Kasumi-1 (cell line): ENCODE measurements around the gene COBL.

Experiments used
- DNase-seq, 2 experiments: peaks; one replicate each; lab custom pipeline; 2025; lab: John Stamatoyannopoulos, UW

The COBL gene

GRCh38 chr7:51118628-51119027 lies 198.0 kb downstream of the COBL start:
- no peak for DNase-seq

GRCh38 chr7:51114501-51114900 lies 202.1 kb downstream of the COBL start:
- no peak for DNase-seq

GRCh38 chr7:51113962-51114361 lies 202.6 kb downstream of the COBL start:
- DNase-seq = no peak

DNA sequence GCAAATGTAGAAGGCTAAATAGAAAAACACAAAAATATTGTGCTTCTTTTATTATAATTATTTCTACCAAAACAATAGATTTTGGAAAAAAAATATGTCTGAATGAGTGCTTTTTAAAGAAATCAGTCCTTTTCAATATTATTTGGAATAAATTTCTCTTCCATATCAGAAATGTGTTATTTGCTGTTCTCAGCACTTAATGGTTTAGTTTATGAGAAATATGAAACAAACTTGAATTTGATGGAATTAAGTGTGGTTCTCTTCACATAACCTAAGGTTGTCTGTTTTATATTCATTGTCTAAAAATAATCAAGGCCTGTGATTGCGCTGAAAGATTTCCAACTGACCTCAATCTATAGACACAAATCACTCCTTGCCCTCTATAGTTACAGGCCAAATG lies 203.0 kb downstream of the COBL start:
- DNase-seq = no peak

- no peak for DNase-seq
These were observed 205.2 kb downstream of the COBL start for GRCh38 chr7:51111241-51111940.

DNA sequence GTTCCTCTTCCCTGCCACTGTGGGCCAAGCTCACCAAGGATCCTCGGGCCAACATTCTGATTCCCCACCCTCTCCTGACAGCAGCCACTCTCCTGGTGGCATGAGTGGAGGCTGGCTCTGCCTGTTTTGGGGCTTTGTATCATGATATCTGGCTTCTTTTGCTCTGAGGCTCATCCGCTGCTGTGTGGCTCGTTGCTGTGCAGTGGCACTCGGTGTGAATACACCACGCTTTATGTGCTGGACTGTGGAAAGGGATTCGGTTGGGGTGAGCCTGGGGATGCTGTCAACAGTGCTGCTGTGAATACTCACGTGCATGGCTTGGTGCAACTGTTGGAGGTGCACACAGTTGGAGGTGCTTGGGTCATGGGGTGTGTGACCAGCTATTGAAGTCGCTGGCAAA lies 208.5 kb downstream of the COBL start:
- DNase-seq = no peak

- DNase-seq = no peak
These were observed 212.3 kb downstream of the COBL start for GRCh38 chr7:51104278-51104677.

DNA sequence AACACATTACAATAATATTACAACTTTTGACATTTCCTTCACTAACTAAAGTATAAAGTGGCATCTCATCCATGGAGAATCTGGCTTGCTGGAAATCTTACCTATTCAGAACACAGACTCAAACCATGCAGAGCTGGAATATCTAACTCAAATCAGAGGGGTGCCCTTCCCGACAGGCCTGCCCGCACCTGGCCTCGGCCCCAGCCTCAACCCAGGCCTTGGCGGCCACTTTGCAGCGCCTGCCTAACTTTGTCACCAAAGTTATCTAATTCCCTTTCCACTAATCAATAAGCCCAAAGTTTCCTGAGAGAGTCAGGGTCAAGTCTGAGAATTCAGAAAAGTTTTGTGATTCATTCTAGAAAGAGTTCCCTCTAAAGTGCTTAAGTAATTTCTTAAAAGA lies 212.9 kb downstream of the COBL start:
- DNase-seq = no peak

GRCh38 chr7:51102828-51103227 lies 213.8 kb downstream of the COBL start:
- DNase-seq = no peak

GRCh38 chr7:51101111-51101757 lies 215.4 kb downstream of the COBL start:
- no peak for DNase-seq

DNA sequence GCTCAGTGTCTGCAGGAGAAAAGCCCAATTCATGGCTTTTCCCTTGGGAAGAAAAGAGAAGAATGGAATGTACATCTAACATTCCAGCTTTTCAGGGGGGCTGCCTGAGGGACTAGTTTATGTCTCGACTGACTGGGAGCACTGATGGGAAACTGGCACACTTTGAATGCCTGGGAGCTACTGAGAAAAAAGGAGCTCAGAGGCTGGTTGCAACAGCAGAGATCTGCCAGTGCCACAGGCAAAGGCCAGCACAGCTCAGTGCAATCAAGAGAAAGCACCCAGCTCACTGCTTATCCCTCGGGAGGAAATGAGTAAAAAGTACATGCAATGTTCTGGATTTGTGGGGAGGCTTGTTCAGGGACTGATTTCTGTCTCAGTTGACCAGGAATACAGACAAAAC lies 226.2 kb downstream of the COBL start:
- no peak for DNase-seq

- DNase-seq = no peak
These were observed 231.4 kb downstream of the COBL start for GRCh38 chr7:51085034-51085692.

- DNase-seq = no peak
These were observed 232.5 kb downstream of the COBL start for GRCh38 chr7:51084121-51084520.

- no peak for DNase-seq
These were observed 233.6 kb downstream of the COBL start for GRCh38 chr7:51082940-51083533.

GRCh38 chr7:51082096-51082840 lies 234.3 kb downstream of the COBL start:
- no peak for DNase-seq

- no peak for DNase-seq
These were observed 235.2 kb downstream of the COBL start for GRCh38 chr7:51081270-51081890.

DNA sequence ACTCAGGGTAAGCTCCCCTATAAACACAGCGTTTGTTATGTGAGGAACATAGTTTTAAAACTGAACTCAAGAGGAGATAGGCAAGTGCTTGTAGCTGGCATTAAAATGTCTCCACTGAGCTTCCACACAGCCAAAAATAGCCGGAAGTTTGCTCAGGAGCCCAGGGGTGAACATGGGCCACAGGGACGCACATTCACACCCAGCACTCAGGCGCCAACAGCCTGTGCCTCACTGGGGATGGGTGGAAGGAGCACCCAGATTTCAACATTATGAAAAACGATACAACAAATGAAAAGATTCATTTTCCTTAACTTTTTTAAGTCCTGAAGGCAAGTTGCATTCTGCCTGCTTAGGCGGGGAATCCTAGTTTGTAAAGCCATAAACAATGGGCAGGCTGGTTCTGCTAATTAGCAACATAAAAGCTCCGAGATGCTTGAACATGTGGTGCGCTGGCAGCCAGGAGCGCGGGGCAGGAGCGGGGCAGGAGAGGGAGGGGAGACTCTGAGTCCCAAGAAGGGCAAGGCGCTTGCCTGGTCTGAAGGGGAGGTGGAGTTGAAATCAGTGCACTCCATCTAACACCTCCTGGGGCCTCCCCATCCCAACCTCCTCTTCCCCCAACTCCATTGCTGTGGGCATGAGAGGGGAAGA lies 235.9 kb downstream of the COBL start:
- DNase-seq = no peak

GRCh38 chr7:51080216-51080615 lies 236.4 kb downstream of the COBL start:
- no peak for DNase-seq

DNA sequence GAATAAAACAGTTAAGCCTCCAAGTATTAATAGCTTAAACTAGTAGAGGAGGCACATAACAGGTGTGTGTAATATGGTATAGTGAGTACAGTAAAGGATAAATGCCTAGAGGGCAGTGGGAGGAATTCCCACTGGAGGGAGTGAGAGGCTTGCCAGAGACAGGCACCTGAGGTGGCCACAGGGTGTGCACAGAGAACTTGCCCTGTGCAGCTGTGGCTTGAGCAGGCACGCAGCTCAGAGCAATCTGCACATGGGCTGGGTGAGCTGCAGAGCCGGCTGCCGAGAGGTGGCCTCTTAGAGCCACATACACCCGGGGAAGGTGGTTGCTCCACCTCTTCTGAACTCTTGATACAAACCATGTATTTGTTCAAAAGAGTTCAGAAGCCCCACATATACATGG lies 237.1 kb downstream of the COBL start:
- DNase-seq = no peak

DNA sequence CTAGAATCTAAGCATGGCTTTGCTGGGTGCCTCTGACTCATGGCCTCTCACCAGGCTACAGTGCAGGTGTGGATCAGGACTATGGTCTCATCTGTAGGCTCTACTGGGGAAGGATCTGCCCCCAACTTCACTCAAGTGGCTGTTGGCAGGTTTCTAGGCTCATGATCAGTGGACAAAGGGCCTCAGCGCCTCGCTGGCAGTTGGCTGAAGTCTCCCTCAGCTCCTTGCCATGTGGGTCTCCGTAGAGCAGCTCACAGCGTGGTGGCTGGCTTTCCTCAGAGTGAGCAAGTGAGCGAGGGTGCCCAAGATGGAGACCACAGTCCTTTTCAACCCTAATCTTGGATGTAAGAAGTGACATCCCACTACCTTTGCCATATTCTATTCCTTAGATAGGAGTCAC lies 238.0 kb downstream of the COBL start:
- DNase-seq = no peak

GRCh38 chr7:51077987-51078370 lies 238.6 kb downstream of the COBL start:
- DNase-seq = no peak
